ENCODE measurements around the gene TMEM178B. TPM values are rescaled to one million over a fixed set of nuclear protein-coding genes. Genes with fewer than 3 reads are reported as not detected.

Gene TMEM178B
- total and polyA plus RNA-seq, 2 of the 4 experiments (the other 2 are of a cell fraction) = under 0.01 to 0.05 TPM

GRCh38 chr7:141402277-141402996 lies 328.6 kb downstream of the TMEM178B start:
- Histone ChIP-seq H3K14ac (replicated peaks; ENCODE audit: low read depth, low read length) (no peak overlapping the region), H2BK20ac (ENCODE audit: low read depth, low read length) (no peak overlapping the region), H4K8ac (ENCODE audit: low read depth in 2 of 2, low read length in 2 of 2) (no peak overlapping the region), H2BK5ac (ENCODE audit: low read depth, low read length, poor library complexity, severe bottlenecking) (no peak overlapping the region), H2AK9ac (replicated peaks; ENCODE audit: low read depth, low read length, poor library complexity) (no peak overlapping the region), H3K9me1 (ENCODE audit: insufficient read depth, low read length) (no peaks in the 10 kb centered on the region), H4K91ac (ENCODE audit: insufficient read depth, low read depth, low read length) (no peak overlapping the region), H4K20me1 (ENCODE audit: insufficient read depth, low read length) (no peaks in the 10 kb centered on the region), H3K4ac (ENCODE audit: low read depth, low read length) (no peak overlapping the region), H2BK120ac (ENCODE audit: low read depth, low read length) (no peak overlapping the region), H3K18ac (ENCODE audit: low read depth, low read length) (no peak overlapping the region), H3K9me3 (ENCODE audit: control insufficient read depth, insufficient read depth, low read length) (peaks cover 13% of the 10 kb centered on the region), H3K9ac (ENCODE audit: low read depth, low read length) (no peak overlapping the region), H3K27me3 (ENCODE audit: control insufficient read depth, insufficient read depth, low read length) (no peaks in the 10 kb centered on the region), H3K4me1 (ENCODE audit: control insufficient read depth, insufficient read depth, low read length) (no peaks in the 10 kb centered on the region), H2AK5ac (ENCODE audit: low read depth, low read length) (no peak overlapping the region), H3K56ac (ENCODE audit: extremely low read depth, insufficient read depth, low read length) (no peak overlapping the region), H4K5ac (ENCODE audit: low read depth, low read length) (no peak overlapping the region), H2BK15ac (ENCODE audit: low read depth, low read length) (no peak overlapping the region), H3K79me1 (ENCODE audit: low read depth in 1 of 2, low read length in 2 of 2) (no peaks in the 10 kb centered on the region), H3K23ac (ENCODE audit: low read depth, low read length) (no peak overlapping the region), H3K4me3 (ENCODE audit: insufficient read depth, low read depth, low read length) (no peak overlapping the region), H3K27ac (ENCODE audit: insufficient read depth, low read length) (no peak overlapping the region), H2AFZ (replicated peaks; ENCODE audit: low read length, poor library complexity) (no peak overlapping the region), H3K4me2 (ENCODE audit: low read depth, low read length) (no peak overlapping the region), H3K36me3 (ENCODE audit: control insufficient read depth, insufficient read depth, low read length) (no peaks in the 10 kb centered on the region)
- POLR2A ChIA-PET (ENCODE audit: unreplicated experiment) = no interaction called here
- ATAC-seq (ENCODE audit: low read depth) (no peak), DNase-seq (no peak)
- CTCF ChIA-PET = no interaction called here
- intact Hi-C loops (cut with micrococcal nuclease) = no loop called here
- dilution Hi-C loops (cut with HindIII; ENCODE audit: low sequenced_read_pairs, unreplicated experiment) = no loop called here
- no TSS peak for BruUV-seq (replicated peaks)
- WGBS, 2 experiments (ENCODE audit: extremely low coverage in 2 of 2, insufficient read length in 1 of 2) = 29% methylated on average over 1 of the region's 9 CpGs; no CpG with 5 or more reads in 1 of the 2 experiments
- TF ChIP-seq RAD21 (IDR thresholded peaks at IDR 0.05; ENCODE audit: low read length) = no peak
- TF ChIP-seq MAZ (IDR thresholded peaks at IDR 0.05; ENCODE audit: borderline replicate concordance, low read depth, low read length) = no peak
- TF ChIP-seq RFX5 (IDR thresholded peaks at IDR 0.05; ENCODE audit: low read depth, low read length) = no peak
- no peak for TF ChIP-seq ELK1 (IDR thresholded peaks at IDR 0.05; ENCODE audit: borderline replicate concordance, low read depth, low read length)
- TF ChIP-seq USF2 (IDR thresholded peaks at IDR 0.05; ENCODE audit: low read depth, low read length) = no peak
- TF ChIP-seq BHLHE40 (IDR thresholded peaks at IDR 0.05; ENCODE audit: low read depth, low read length) = no peak
- no peak for TF ChIP-seq RCOR1 (IDR thresholded peaks at IDR 0.05; ENCODE audit: insufficient replicate concordance, low read length)
- TF ChIP-seq POLR2A (IDR thresholded peaks at IDR 0.05; ENCODE audit: low read depth, low read length) = no peak
- TF ChIP-seq MXI1 (IDR thresholded peaks at IDR 0.05; ENCODE audit: borderline replicate concordance, low read depth, low read length) = no peak
- TF ChIP-seq CHD1 (IDR thresholded peaks at IDR 0.05; ENCODE audit: low read depth, low read length) = no peak
- no peak for TF ChIP-seq SMC3 (IDR thresholded peaks at IDR 0.05; ENCODE audit: low read depth, low read length)
- no peak for TF ChIP-seq MAFK (IDR thresholded peaks at IDR 0.05; ENCODE audit: low read depth, low read length)
- no peak for TF ChIP-seq CEBPB (IDR thresholded peaks at IDR 0.05; ENCODE audit: low read depth, low read length)
- TF ChIP-seq NFE2L2 (IDR thresholded peaks at IDR 0.05; ENCODE audit: low read depth, low read length) = no peak
- TF ChIP-seq FOS (IDR thresholded peaks at IDR 0.05; ENCODE audit: low read depth, low read length) = no peak
- TF ChIP-seq CTCF (conservative IDR thresholded peaks at IDR 0.05; ENCODE audit: low read depth, low read length) = no peak
- in situ Hi-C loops (cut with MboI; ENCODE audit: low sequenced_read_pairs) = no loop called here

Data from IMR-90 (cell line).